Heart left ventricle (tissue), 16 donors: ENCODE measurements around the gene NELFCD. TPM values are rescaled to one million over a fixed set of nuclear protein-coding genes. Genes with fewer than 3 reads are reported as not detected.

ENCODE experiments used
- ATAC-seq, 4 donors: fragments of 200-7000 bp; cut with Tn5 transposase; one replicate each; pipeline ENCODE4 v1.9.1; 2020 to 2022; ENCODE audit warnings: moderate library complexity in 4 of 4, mild to moderate bottlenecking in 3 of 4, moderate number of reproducible peaks in 1 of 4
- DNase-seq, 5 donors: peaks; one replicate each; pipeline ENCODE4 v3.0.0-alpha.2; 2020
- H3K27ac ChIP-seq, 12 donors: fragments of 200-600 bp; sonication (generic) in 4 of 12; one replicate each; pipeline versions ENCODE4 v1.5.0 to v1.8.0; 2016 to 2022; ENCODE audit warnings: mild to moderate bottlenecking in 2 of 12
- H3K27me3 ChIP-seq, 9 donors: fragments of 200-600 bp; sonication (generic) in 2 of 9; one replicate each; pipeline versions ENCODE4 v1.5.1 to v1.8.0; 2016 to 2022; ENCODE audit warnings: mild to moderate bottlenecking in 3 of 9
- H3K36me3 ChIP-seq, 9 donors: fragments of 200-600 bp; sonication (generic) in 2 of 9; one replicate each; pipeline versions ENCODE4 v1.5.0 to v1.8.0; 2018 to 2022; ENCODE audit warnings: mild to moderate bottlenecking in 2 of 9
- H3K4me1 ChIP-seq, 12 donors: fragments of 200-600 bp; sonication (generic) in 4 of 12; one replicate each; pipeline versions ENCODE4 v1.5.0 to v1.8.0; 2016 to 2022; ENCODE audit warnings: mild to moderate bottlenecking in 3 of 12
- H3K4me3 ChIP-seq, 12 donors: fragments of 200-600 bp; sonication (generic) in 4 of 12; one replicate each; pipeline versions ENCODE4 v1.5.0 to v1.8.0; 2017 to 2022; ENCODE audit warnings: mild to moderate bottlenecking in 9 of 12, moderate library complexity in 4 of 12
- H3K9me3 ChIP-seq, 12 donors: fragments of 200-600 bp; sonication (generic) in 4 of 12; one replicate each; pipeline versions ENCODE4 v1.5.0 to v1.8.0; 2016 to 2022; ENCODE audit warnings: mild to moderate bottlenecking in 1 of 12
- POLR2A ChIP-seq, 2 donors: fragments of 450-650 bp; IDR thresholded peaks; one replicate each; pipeline ENCODE4 v1.6.1; 2017; ENCODE audit warnings: antibody characterized with exemption in 2 of 2, mild to moderate bottlenecking in 2 of 2, moderate library complexity in 2 of 2
- WGBS, 4 donors: extraction: QIAGEN DNeasy Blood & Tissue Kit in 2 of 4; methylation state at CpG; one replicate each; pipeline versions ENCODE4 v1.1.5 to v1.1.7; 2013 to 2018; 5-methylcytosine and 5-hydroxymethylcytosine counted together
- intact Hi-C, 10 donors: fragments of 100-400 bp; cut with DNase I; formaldehyde crosslinking; loops; one replicate each; pipeline versions ENCODE4 v1.11.1 to v1.14.2; 2022
- polyA plus RNA-seq, 2 donors: library from polyadenylated mRNA; stranded (reverse); fragments of 200-250 nt; gene quantifications; one replicate each; pipeline ENCODE4 v1.2.3, GENCODE V29; 2013
- total RNA-seq, 9 donors: library from RNA; depleted of rRNA in 2 of 9; stranded (reverse); fragments of >200 nt in 2 of 9; fragmentation: NEBNext Ultra II Directional in 3 of 9; extraction: Animal tissue kit (Norgen Biotek cat#: 25700) in 3 of 9; gene quantifications; one replicate each; pipeline versions ENCODE4 v1.1.0 to v1.2.4, GENCODE V29; 2016 to 2023
- TF ChIP-seq, protein P1 (sequence below), 12 donors: fragments of 200-600 bp; sonication (generic) in 4 of 12; IDR thresholded peaks; one replicate each; pipeline versions ENCODE4 v1.5.0 to v1.8.0; 2018 to 2022; ENCODE audit warnings: antibody characterized with exemption in 12 of 12, mild to moderate bottlenecking in 5 of 12
- donor health status: ischemic (EF 13 %, LVEDD 7.1; RV severe dilation, severe dysfunction).
- donor health status: healthy with polysubstance abuse.
- donor health status: DM: no; HTN: yes; CAD: no.
- donor health status: DM: no; HTN: no; CAD: no.
- donor health status: ischemic (EF 25% LVEDD 6.9; RV normal size, moderate dysfunction).
- donor health status: ischemic (EF 25% LVEDD 5.7; RV mildly dilated, moderate dysfunction).
- donor health status: healthy.
- donor health status: DM: yes; HTN: yes; CAD: no.
- donor health status: ischemic (EF 35%, LVEDD 5.7; RV mildly dilated, moderate dysfunction).
- donor health status: nonischemic (EF 11% LVEDD 7.7; RV severe dilation, severe dysfunction).
- donor health status: DM: yes; HTN: yes; CAD: no.
- donor health status: PGD.
- donor health status: ischemic (EF 29% LVEDD 5.4; RV normal size, mild dysfunction).
- donor health status: nonischemic (EF 23%, LVEDD 6.1; RV moderate dilation, normal function).

Gene NELFCD
- total and polyA plus RNA-seq, 11 donors = 21.7 to 43.8 (median 26.5) TPM

GRCh38 chr20:59013031-59013951, 32.2 kb downstream of the NELFCD start:
- DNase-seq (no peak), ATAC-seq (no peak)
- Histone ChIP-seq H3K9me3 (no peaks in the 10 kb centered on the region), H3K27ac (no peak overlapping the region), H3K4me1 (peaks cover 0 to 62% (median 31%) of the 10 kb centered on the region in 12 donors), H3K36me3 (no peaks in the 10 kb centered on the region), H3K27me3 (no peaks in the 10 kb centered on the region), H3K4me3 (no peak overlapping the region)
- WGBS, 4 donors = 92 to 97% (median 93%) methylated on average over 17 of the region's 17 CpGs
- TF ChIP-seq, protein P1, sequence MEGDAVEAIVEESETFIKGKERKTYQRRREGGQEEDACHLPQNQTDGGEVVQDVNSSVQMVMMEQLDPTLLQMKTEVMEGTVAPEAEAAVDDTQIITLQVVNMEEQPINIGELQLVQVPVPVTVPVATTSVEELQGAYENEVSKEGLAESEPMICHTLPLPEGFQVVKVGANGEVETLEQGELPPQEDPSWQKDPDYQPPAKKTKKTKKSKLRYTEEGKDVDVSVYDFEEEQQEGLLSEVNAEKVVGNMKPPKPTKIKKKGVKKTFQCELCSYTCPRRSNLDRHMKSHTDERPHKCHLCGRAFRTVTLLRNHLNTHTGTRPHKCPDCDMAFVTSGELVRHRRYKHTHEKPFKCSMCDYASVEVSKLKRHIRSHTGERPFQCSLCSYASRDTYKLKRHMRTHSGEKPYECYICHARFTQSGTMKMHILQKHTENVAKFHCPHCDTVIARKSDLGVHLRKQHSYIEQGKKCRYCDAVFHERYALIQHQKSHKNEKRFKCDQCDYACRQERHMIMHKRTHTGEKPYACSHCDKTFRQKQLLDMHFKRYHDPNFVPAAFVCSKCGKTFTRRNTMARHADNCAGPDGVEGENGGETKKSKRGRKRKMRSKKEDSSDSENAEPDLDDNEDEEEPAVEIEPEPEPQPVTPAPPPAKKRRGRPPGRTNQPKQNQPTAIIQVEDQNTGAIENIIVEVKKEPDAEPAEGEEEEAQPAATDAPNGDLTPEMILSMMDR (IDR thresholded peaks at IDR 0.05) = no peak
- TF ChIP-seq POLR2A (IDR thresholded peaks at IDR 0.05) = no peak
- intact Hi-C loops = no loop called here

DNA sequence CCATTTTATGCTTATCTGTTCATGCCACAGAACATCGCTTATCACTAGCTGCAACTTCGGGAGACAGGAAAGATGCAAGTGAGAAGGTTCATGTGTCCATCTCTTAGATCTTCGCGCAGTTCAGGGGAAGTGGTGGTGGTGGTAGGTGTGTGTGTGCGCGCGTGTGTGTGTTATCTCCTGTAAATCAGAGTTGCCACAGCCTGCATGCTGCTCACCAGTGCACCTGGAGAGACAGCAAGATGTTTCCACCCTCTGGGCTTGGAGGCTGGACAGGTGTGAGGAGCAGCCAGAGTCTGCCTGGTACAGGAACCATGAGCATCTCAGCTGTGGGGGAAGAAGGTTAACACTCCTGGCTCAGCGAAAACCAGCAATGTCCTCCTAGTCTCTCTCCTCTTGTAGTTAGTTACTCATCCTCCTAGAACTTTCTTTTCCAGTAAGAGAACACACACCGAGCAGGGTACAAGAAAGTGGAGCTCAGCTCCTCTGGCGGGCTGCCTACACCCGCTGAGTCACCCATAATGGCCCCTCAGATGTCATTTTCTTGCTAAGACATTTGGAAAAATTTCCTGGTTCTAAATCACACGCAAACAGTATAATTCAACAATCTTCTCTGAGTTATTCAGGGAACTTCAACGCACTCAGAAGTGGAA, 33.0 kb downstream of the NELFCD start:
- ATAC-seq (peak in 1 of 4 donors; percentile 16), DNase-seq (no peak)
- no peak for TF ChIP-seq POLR2A (IDR thresholded peaks at IDR 0.05)
- TF ChIP-seq, protein P1 (IDR thresholded peaks at IDR 0.05) = no peak
- WGBS, 4 donors = 73 to 79% (median 76%) methylated on average over 13 of the region's 13 CpGs
- Histone ChIP-seq H3K9me3 (no peaks in the 10 kb centered on the region), H3K27ac (peak overlapping the region in 5 of 12 donors; percentile 4 to 72 (median 29)), H3K4me3 (no peak overlapping the region), H3K4me1 (peaks cover 0 to 60% (median 31%) of the 10 kb centered on the region in 12 donors), H3K27me3 (no peaks in the 10 kb centered on the region), H3K36me3 (no peaks in the 10 kb centered on the region)
- intact Hi-C loops = no loop called here

GRCh38 chr20:59014680-59015389, 33.8 kb downstream of the NELFCD start:
- Histone ChIP-seq H3K27ac (peak overlapping the region in 6 of 12 donors; percentile 4 to 72 (median 32)), H3K4me1 (peaks cover 0 to 58% (median 31%) of the 10 kb centered on the region in 12 donors), H3K36me3 (peaks cover 0 to 2% (median 0%) of the 10 kb centered on the region in 9 donors), H3K9me3 (no peaks in the 10 kb centered on the region), H3K4me3 (no peak overlapping the region), H3K27me3 (no peaks in the 10 kb centered on the region)
- TF ChIP-seq POLR2A (IDR thresholded peaks at IDR 0.05) = no peak
- TF ChIP-seq, protein P1 (IDR thresholded peaks at IDR 0.05) = no peak
- intact Hi-C loops = no loop called here
- DNase-seq (peak in 1 of 5 donors; percentile 46), ATAC-seq (peak in 3 of 4 donors; percentile 22 to 62 (median 61))
- 63 to 72% (median 66%) methylated on average over 15 to 17 of the region's 17 CpGs for WGBS, 4 donors
